ENCODE measurements around the gene FAM131C.
"Not testable (repeated sequence)": the region's sequence is repeated elsewhere in the genome, so short reads cannot be mapped to it uniquely, and the experiment has no call there.

Gene FAM131C

GRCh38 chr1:16058394-16059120, 14.9 kb downstream of the FAM131C start:
- DNase-seq (ENCODE audit: low spot score) = not testable (repeated sequence)

- not testable (repeated sequence) for DNase-seq (ENCODE audit: low spot score)
These were observed 16.0 kb downstream of the FAM131C start for GRCh38 chr1:16057314-16057915.

- DNase-seq (ENCODE audit: low spot score) = not testable (repeated sequence)
These were observed 16.9 kb downstream of the FAM131C start for GRCh38 chr1:16056521-16056912.

GRCh38 chr1:16055613-16056520, 17.6 kb downstream of the FAM131C start:
- DNase-seq (ENCODE audit: low spot score) = peak; percentile 88

GRCh38 chr1:16054598-16055540, 18.6 kb downstream of the FAM131C start:
- DNase-seq (ENCODE audit: low spot score) = no peak

GRCh38 chr1:16053781-16054502, 19.5 kb downstream of the FAM131C start:
- DNase-seq (ENCODE audit: low spot score) = peak; percentile 8

- DNase-seq (ENCODE audit: low spot score) = not testable (repeated sequence)
These were observed 21.5 kb downstream of the FAM131C start for GRCh38 chr1:16051949-16052348.

- DNase-seq (ENCODE audit: low spot score) = no peak
These were observed 22.4 kb downstream of the FAM131C start for GRCh38 chr1:16051039-16051438.

GRCh38 chr1:16050328-16050727, 23.1 kb downstream of the FAM131C start:
- DNase-seq (ENCODE audit: low spot score) = no peak

GRCh38 chr1:16048573-16049189, 24.8 kb downstream of the FAM131C start:
- DNase-seq (ENCODE audit: low spot score) = no peak

- no peak for DNase-seq (ENCODE audit: low spot score)
These were observed 25.5 kb downstream of the FAM131C start for GRCh38 chr1:16047791-16048475.

- no peak for DNase-seq (ENCODE audit: low spot score)
These were observed 26.6 kb downstream of the FAM131C start for GRCh38 chr1:16046842-16047241.

GRCh38 chr1:16043950-16044349, 29.5 kb downstream of the FAM131C start:
- DNase-seq (ENCODE audit: low spot score) = no peak

- DNase-seq (ENCODE audit: low spot score) = no peak
These were observed 29.9 kb downstream of the FAM131C start, which contains the start of gene CLCNKB for GRCh38 chr1:16043521-16043920. Gene CLCNKB (plus strand): TSS chr1:16043782. CDS start chr1:16044493, 711 bp downstream.

GRCh38 chr1:16042654-16043053, 30.8 kb downstream of the FAM131C start:
- not testable (repeated sequence) for DNase-seq (ENCODE audit: low spot score)

GRCh38 chr1:16042096-16042495, 31.4 kb downstream of the FAM131C start:
- no peak for DNase-seq (ENCODE audit: low spot score)

- DNase-seq (ENCODE audit: low spot score) = no peak
These were observed 32.3 kb downstream of the FAM131C start for GRCh38 chr1:16041200-16041599.

GRCh38 chr1:16039871-16040270, 33.6 kb downstream of the FAM131C start:
- DNase-seq (ENCODE audit: low spot score) = not testable (repeated sequence)

GRCh38 chr1:16038620-16038912, 34.9 kb downstream of the FAM131C start:
- DNase-seq (ENCODE audit: low spot score) = no peak

GRCh38 chr1:16036461-16036860, 37.0 kb downstream of the FAM131C start:
- DNase-seq (ENCODE audit: low spot score) = not testable (repeated sequence)
